HEK293T (cell line): Measurements from ENCODE around the gene MMP20.
A peak's percentile ranks its signal among the peaks of the same experiment; 100 is the strongest.

Source experiments
- CTCF ChIA-PET: fragments of 350-600 bp; formaldehyde crosslinking; extraction: SDS; loops from one replicate; lab custom pipeline; 2021; ENCODE audit warnings: antibody characterized with exemption, inconsistent platforms; lab: Yijun Ruan, JAX
- POLR2A ChIA-PET: fragments of 350-600 bp; formaldehyde crosslinking; extraction: SDS; loops from one replicate; lab custom pipeline; 2020; ENCODE audit warnings: antibody characterized with exemption, inconsistent platforms; lab: Yijun Ruan, JAX
- DNase-seq: peaks from one replicate; pipeline ENCODE4 v3.0.0; 2012; ENCODE audit warnings: mixed read lengths; ENCODE audit errors: extremely low spot score
- ARNT ChIP-seq: fragments of 450-650 bp; IDR thresholded peaks from 2 replicates; pipeline ENCODE4 v1.6.1; 2017; ENCODE audit warnings: mild to moderate bottlenecking
- BHLHE40 ChIP-seq: fragments of 450-650 bp; IDR thresholded peaks from 2 replicates; pipeline ENCODE4 v1.6.1; 2016; ENCODE audit warnings: mild to moderate bottlenecking, moderate library complexity, borderline replicate concordance
- CTBP1 ChIP-seq: fragments of 450-650 bp; IDR thresholded peaks from 2 replicates; pipeline ENCODE4 v1.6.1; 2016; ENCODE audit warnings: borderline replicate concordance
- ELF4 ChIP-seq: fragments of 450-650 bp; IDR thresholded peaks from 2 replicates; pipeline ENCODE4 v1.6.1; 2017; ENCODE audit warnings: antibody characterized with exemption
- FOXA1 ChIP-seq: fragments of 450-650 bp; IDR thresholded peaks from 2 replicates; pipeline ENCODE4 v1.6.1; 2016; ENCODE audit warnings: mild to moderate bottlenecking
- FOXK2 ChIP-seq: fragments of 450-650 bp; IDR thresholded peaks from 2 replicates; pipeline ENCODE4 v1.6.1; 2016; ENCODE audit warnings: mild to moderate bottlenecking
- FOXM1 ChIP-seq: fragments of 450-650 bp; IDR thresholded peaks from 2 replicates; pipeline ENCODE4 v1.6.1; 2017; ENCODE audit warnings: mild to moderate bottlenecking, borderline replicate concordance
- HDGF ChIP-seq: fragments of 450-650 bp; IDR thresholded peaks from 2 replicates; pipeline ENCODE4 v1.6.1; 2017; ENCODE audit warnings: antibody characterized with exemption, borderline replicate concordance
- L3MBTL2 ChIP-seq: fragments of 450-650 bp; conservative IDR thresholded peaks from 2 replicates; pipeline ENCODE4 v1.6.1; 2016; ENCODE audit warnings: mild to moderate bottlenecking
- LEF1 ChIP-seq: fragments of 450-650 bp; IDR thresholded peaks from 2 replicates; pipeline ENCODE4 v1.6.1; 2017; ENCODE audit warnings: mild to moderate bottlenecking, borderline replicate concordance
- NFRKB ChIP-seq: fragments of 450-650 bp; IDR thresholded peaks from 2 replicates; pipeline ENCODE4 v1.6.1; 2016; ENCODE audit warnings: mild to moderate bottlenecking, moderate library complexity
- PKNOX1 ChIP-seq: fragments of 450-650 bp; IDR thresholded peaks from 2 replicates; pipeline ENCODE4 v1.6.1; 2016
- SP1 ChIP-seq: fragments of 450-650 bp; IDR thresholded peaks from 2 replicates; pipeline ENCODE4 v1.6.1; 2017
- SUZ12 ChIP-seq: fragments of 450-650 bp; IDR thresholded peaks from 2 replicates; pipeline ENCODE4 v1.6.1; 2016; ENCODE audit warnings: mild to moderate bottlenecking
- TARDBP ChIP-seq: fragments of 450-650 bp; IDR thresholded peaks from 2 replicates; pipeline ENCODE4 v1.6.1; 2016
- ZNF384 ChIP-seq: fragments of 450-650 bp; IDR thresholded peaks from 2 replicates; pipeline ENCODE4 v1.6.1; 2016

Gene MMP20, protein sequence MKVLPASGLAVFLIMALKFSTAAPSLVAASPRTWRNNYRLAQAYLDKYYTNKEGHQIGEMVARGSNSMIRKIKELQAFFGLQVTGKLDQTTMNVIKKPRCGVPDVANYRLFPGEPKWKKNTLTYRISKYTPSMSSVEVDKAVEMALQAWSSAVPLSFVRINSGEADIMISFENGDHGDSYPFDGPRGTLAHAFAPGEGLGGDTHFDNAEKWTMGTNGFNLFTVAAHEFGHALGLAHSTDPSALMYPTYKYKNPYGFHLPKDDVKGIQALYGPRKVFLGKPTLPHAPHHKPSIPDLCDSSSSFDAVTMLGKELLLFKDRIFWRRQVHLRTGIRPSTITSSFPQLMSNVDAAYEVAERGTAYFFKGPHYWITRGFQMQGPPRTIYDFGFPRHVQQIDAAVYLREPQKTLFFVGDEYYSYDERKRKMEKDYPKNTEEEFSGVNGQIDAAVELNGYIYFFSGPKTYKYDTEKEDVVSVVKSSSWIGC

GRCh38 chr11:102625177-102625576 is at the start of gene MMP20:
MMP20 (minus strand) TSS chr11:102625332; CDS start chr11:102625319, 13 bp downstream.
- ChIA-PET CTCF (no interaction called here), POLR2A (no interaction called here)
- DNase-seq: no peak
- TF ChIP-seq PKNOX1: no peak
- TF ChIP-seq FOXM1: no peak
- TF ChIP-seq CTBP1: no peak
- TF ChIP-seq FOXA1: no peak
- no peak for TF ChIP-seq L3MBTL2
- TF ChIP-seq NFRKB: no peak
- TF ChIP-seq ELF4: no peak
- TF ChIP-seq FOXK2: no peak
- no peak for TF ChIP-seq ARNT
- no peak for TF ChIP-seq SP1
- no peak for TF ChIP-seq LEF1

DNA sequence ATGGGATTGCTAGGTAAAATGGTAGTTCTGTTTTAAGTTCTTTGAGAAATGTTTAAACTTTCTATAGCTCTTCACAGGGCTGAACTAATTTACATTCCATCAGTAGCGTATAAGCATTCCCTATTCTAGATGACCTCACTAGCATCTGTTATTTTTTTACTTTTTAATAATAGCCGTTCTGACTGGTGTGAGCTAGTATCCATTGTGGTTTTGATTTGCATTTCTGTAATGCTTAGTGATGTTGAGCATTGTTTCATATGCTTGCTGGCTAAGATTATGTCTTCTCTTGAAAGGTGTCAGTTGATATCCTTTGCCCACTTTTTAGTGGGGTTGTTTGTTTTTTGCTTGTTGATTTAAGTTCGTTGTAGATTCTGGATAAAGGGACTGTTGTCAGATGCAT is 44.5 kb upstream of the MMP20 start:
- CTCF ChIA-PET: no interaction called here
- TF ChIP-seq CTBP1 (no peak), FOXM1 (no peak), FOXK2 (no peak), NFRKB (no peak), L3MBTL2 (no peak), BHLHE40 (no peak), ELF4 (no peak), LEF1 (no peak), ARNT (no peak), SP1 (no peak), TARDBP (no peak)
- POLR2A ChIA-PET: no interaction called here

GRCh38 chr11:102666331-102666957 is 41.3 kb upstream of the MMP20 start:
- ChIA-PET CTCF (interaction anchor here (0.6 to 2.1 kb wide), 19 partner anchors 9 to 832 kb away, joined by 3 to 16 read pairs (median 4); no protein-coding TSS in a partner anchor), POLR2A (no interaction called here)
- no peak for TF ChIP-seq LEF1
- no peak for TF ChIP-seq SP1
- no peak for TF ChIP-seq SUZ12
- no peak for TF ChIP-seq ZNF384
- TF ChIP-seq TARDBP: no peak
- peak; percentile 62 for DNase-seq

More for the DNA sequence above, 44.5 kb upstream of the MMP20 start:
- DNase-seq: no peak

GRCh38 chr11:102664001-102664752 is 39.0 kb upstream of the MMP20 start:
- CTCF ChIA-PET: interaction anchor here (0.7 to 1.4 kb wide), 2 partner anchors 16 to 310 kb away, joined by 3 to 5 read pairs; no protein-coding TSS in a partner anchor
- POLR2A ChIA-PET: no interaction called here
- no peak for TF ChIP-seq ARNT
- TF ChIP-seq LEF1: no peak
- TF ChIP-seq FOXM1: no peak
- TF ChIP-seq ZNF384: no peak
- no peak for TF ChIP-seq FOXA1
- TF ChIP-seq CTBP1: no peak
- no peak for TF ChIP-seq PKNOX1
- TF ChIP-seq HDGF: no peak
- TF ChIP-seq BHLHE40: no peak
- no peak for TF ChIP-seq SUZ12
- no peak for TF ChIP-seq SP1
- TF ChIP-seq TARDBP: no peak
- no peak for TF ChIP-seq NFRKB
- TF ChIP-seq L3MBTL2: no peak
- no peak for TF ChIP-seq FOXK2
- TF ChIP-seq ELF4: no peak
- DNase-seq: peak; percentile 18

DNA sequence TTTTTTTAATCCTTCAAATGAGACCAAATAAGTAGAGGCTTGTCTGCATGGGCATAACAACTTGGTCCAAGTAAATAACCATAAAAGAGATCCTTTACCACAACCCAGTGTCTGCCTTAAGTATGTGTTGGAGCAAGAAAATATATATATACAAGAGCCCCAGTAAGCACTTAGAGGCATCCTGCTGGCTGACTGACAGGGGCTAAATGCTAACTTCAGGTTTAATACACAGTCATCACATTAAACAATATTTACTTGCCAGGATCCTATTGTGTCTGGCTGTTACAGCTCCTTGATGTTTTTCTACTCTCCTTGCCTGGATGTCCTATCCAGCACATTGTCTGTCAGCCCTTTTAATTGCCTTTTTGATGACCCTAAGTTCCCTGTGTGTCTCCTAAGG is 37.5 kb upstream of the MMP20 start:
- TF ChIP-seq ARNT: no peak
- no peak for TF ChIP-seq FOXA1
- no peak for TF ChIP-seq ELF4
- TF ChIP-seq LEF1: no peak
- TF ChIP-seq FOXM1: no peak
- no peak for TF ChIP-seq ZNF384
- no peak for TF ChIP-seq NFRKB
- TF ChIP-seq TARDBP: no peak
- TF ChIP-seq HDGF: no peak
- no peak for TF ChIP-seq SUZ12
- no peak for TF ChIP-seq PKNOX1
- POLR2A ChIA-PET: no interaction called here
- no peak for DNase-seq

More for the DNA sequence above, 37.5 kb upstream of the MMP20 start:
- CTCF ChIA-PET: no interaction called here
